Left renal cortex interstitium (tissue), 4 donors: ENCODE results near the gene PLVAP. TPM values are rescaled to one million over a fixed set of nuclear protein-coding genes. Genes with fewer than 3 reads are reported as not detected.

Source experiments
- DNase-seq, 4 donors: peaks; one replicate each; pipeline ENCODE4 v3.0.0-alpha.2; 2013; ENCODE audit warnings: low read depth in 4 of 4, low spot score in 2 of 4, missing footprints in 1 of 4
- polyA plus RNA-seq, 4 donors: library from polyadenylated mRNA; unstranded; fragments of 120-200 nt; gene quantifications; one replicate each; pipeline ENCODE4 v1.2.1, GENCODE V29; 2013; ENCODE audit not compliant: insufficient read length in 4 of 4

The PLVAP gene
- polyA plus RNA-seq, 4 donors = 162 to 238 (median 195) TPM

GRCh38 chr19:17304386-17305215, 72.5 kb downstream of the PLVAP start:
- DNase-seq = no peak

GRCh38 chr19:17303940-17304267, 73.2 kb downstream of the PLVAP start:
- DNase-seq = no peak

GRCh38 chr19:17303167-17303939, 73.8 kb downstream of the PLVAP start, which contains the start of gene ABHD8:
ABHD8 (minus strand) TSS chr19:17303425; CDS start chr19:17301616, 1,809 bp downstream.
- peak; percentile 62 to 92 (median 84) for DNase-seq

GRCh38 chr19:17302391-17303166, 74.6 kb downstream of the PLVAP start:
- DNase-seq = no peak

Other genes with a start within 250 kb of the PLVAP start
- gene USE1, start 162.0 kb downstream of the PLVAP start, polyA plus RNA-seq = 10 to 100 TPM; 27.1 to 37.3 (median 31.3) TPM
- 10 to 100 TPM; 18.6 to 25.7 (median 23.2) TPM for gene OCEL1, start 151.1 kb downstream of the PLVAP start, polyA plus RNA-seq
- 10 to 100 TPM; 35.1 to 64.1 (median 48.9) TPM for gene NR2F6, start 131.4 kb downstream of the PLVAP start, polyA plus RNA-seq
- 1 to 10 TPM; 4.8 to 8.0 (median 7.6) TPM for gene USHBP1, start 112.6 kb downstream of the PLVAP start, polyA plus RNA-seq
- gene BABAM1, start 109.9 kb downstream of the PLVAP start, polyA plus RNA-seq = 100 to 1,000 TPM in 3 of 4 donors, 10 to 100 TPM in 1; 99.9 to 118 (median 108) TPM
- gene ANKLE1, start 95.4 kb downstream of the PLVAP start, polyA plus RNA-seq = 1 to 10 TPM in 2 of 4 donors, under 1 TPM in 2; 0.86 to 2.3 (median 1.3) TPM
- 10 to 100 TPM in 3 of 4 donors, 1 to 10 TPM in 1; 7.8 to 15.5 (median 12.6) TPM for gene ABHD8, start 73.9 kb downstream of the PLVAP start, polyA plus RNA-seq
- 10 to 100 TPM; 48.5 to 77.6 (median 57.3) TPM for gene MRPL34, start 71.5 kb downstream of the PLVAP start, polyA plus RNA-seq
- 10 to 100 TPM; 31.3 to 48.7 (median 42.8) TPM for gene DDA1, start 67.8 kb downstream of the PLVAP start, polyA plus RNA-seq
- gene ANO8, start 42.5 kb downstream of the PLVAP start, polyA plus RNA-seq = 10 to 100 TPM in 3 of 4 donors, 1 to 10 TPM in 1; 8.3 to 21.1 (median 13.1) TPM
- 10 to 100 TPM; 15.7 to 37.9 (median 24.6) TPM for gene GTPBP3, start 39.8 kb downstream of the PLVAP start, polyA plus RNA-seq
- 1 to 10 TPM in 2 of 4 donors, under 1 TPM in 2; 0.83 to 6.2 (median 3.3) TPM for gene CCDC194, start 16.9 kb upstream of the PLVAP start, polyA plus RNA-seq
- gene BST2, start 28.3 kb upstream of the PLVAP start, polyA plus RNA-seq = 100 to 1,000 TPM; 103 to 178 (median 119) TPM
- 10 to 100 TPM; 53.2 to 97.6 (median 80.9) TPM for gene MVB12A, start 42.7 kb upstream of the PLVAP start, polyA plus RNA-seq
- gene TMEM221, start 71.3 kb upstream of the PLVAP start, polyA plus RNA-seq = 1 to 10 TPM; 2.4 to 3.9 (median 3.3) TPM
- gene NXNL1, start 83.6 kb upstream of the PLVAP start, polyA plus RNA-seq = under 1 TPM in 2 of 4 donors, not detected in 2; 0.26 to 0.28 TPM
- gene SLC27A1, start 93.2 kb upstream of the PLVAP start, polyA plus RNA-seq = 10 to 100 TPM; 10.7 to 24.7 (median 19.1) TPM
- 100 to 1,000 TPM in 1 of 4 donors, 10 to 100 TPM in 3; 57.6 to 100 (median 81.2) TPM for gene PGLS, start 134.3 kb upstream of the PLVAP start, polyA plus RNA-seq
- 10 to 100 TPM; 44.7 to 64.4 (median 52.7) TPM for gene COLGALT1, start 178.3 kb upstream of the PLVAP start, polyA plus RNA-seq